Liver (tissue), 3 donors: ENCODE data around the gene IGF2BP2.

Experiments used
- ATF3 ChIP-seq: IDR thresholded peaks from 2 replicates; pipeline ENCODE4 v1.6.1; 2016; ENCODE audit warnings: antibody characterized with exemption
- CTCF ChIP-seq: fragments of 150-350 bp; IDR thresholded peaks from 2 replicates; pipeline ENCODE4 v1.5.1; 2017; ENCODE audit warnings: improper control_type of control experiment, low read depth, low read length; ENCODE audit not compliant: missing input control
- EGR1 ChIP-seq, 2 donors: IDR thresholded peaks; 2 replicates each; pipeline ENCODE4 v1.6.1; 2016 to 2018; ENCODE audit warnings: antibody characterized with exemption in 2 of 2, low read depth in 2 of 2
- FOXA1 ChIP-seq: IDR thresholded peaks from 2 replicates; pipeline ENCODE4 v1.6.1; 2016; ENCODE audit warnings: antibody characterized with exemption
- GABPA ChIP-seq, 2 donors: IDR thresholded peaks in 1 of 2; conservative IDR thresholded peaks in 1 of 2; 2 replicates each; pipeline ENCODE4 v1.6.1; 2016; ENCODE audit warnings: antibody characterized with exemption in 2 of 2, mild to moderate bottlenecking in 1 of 2, moderate library complexity in 1 of 2
- RAD21 ChIP-seq, 2 donors: IDR thresholded peaks; 2 replicates each; pipeline ENCODE4 v1.6.1; 2016; ENCODE audit warnings: antibody characterized with exemption in 2 of 2, mild to moderate bottlenecking in 2 of 2
- SP1 ChIP-seq: IDR thresholded peaks from 2 replicates; pipeline ENCODE4 v1.6.1; 2018; ENCODE audit warnings: antibody characterized with exemption, mild to moderate bottlenecking
- TAF1 ChIP-seq: conservative IDR thresholded peaks from 2 replicates; pipeline ENCODE4 v1.6.1; 2016; ENCODE audit warnings: antibody characterized with exemption, mild to moderate bottlenecking
- YY1 ChIP-seq: IDR thresholded peaks from 2 replicates; pipeline ENCODE4 v1.6.1; 2016; ENCODE audit warnings: antibody characterized with exemption, mild to moderate bottlenecking
- TF ChIP-seq, protein P1 (sequence below): IDR thresholded peaks from 2 replicates; pipeline ENCODE4 v1.6.1; 2016; ENCODE audit warnings: antibody characterized with exemption, mild to moderate bottlenecking
- TF ChIP-seq, protein P2 (sequence below): IDR thresholded peaks from 2 replicates; pipeline ENCODE4 v1.6.1; 2016; ENCODE audit warnings: antibody characterized with exemption
- donor health status: healthy.
- donor health status: healthy.

DNA sequence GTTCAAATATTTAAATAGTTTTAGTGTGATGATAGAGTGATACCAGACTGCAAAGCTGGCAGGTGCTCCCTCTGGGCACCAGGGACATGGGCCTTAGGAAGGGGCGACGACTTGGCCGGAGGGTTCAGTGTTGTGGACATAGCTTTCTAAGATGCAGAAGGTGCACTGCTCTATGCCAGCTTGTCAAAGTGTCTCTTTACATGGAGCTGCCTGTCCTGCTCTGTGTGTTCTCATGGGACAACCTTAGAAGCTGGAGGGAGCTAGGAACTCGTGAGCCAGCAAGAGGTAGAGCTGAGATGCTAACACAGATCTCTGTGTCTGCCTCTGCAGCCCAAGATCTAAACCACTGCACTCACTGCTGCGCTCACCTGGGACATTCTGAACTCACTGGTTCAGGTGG is 160.9 kb downstream of the IGF2BP2 start:
- TF ChIP-seq EGR1 (IDR thresholded peaks at IDR 0.05; ENCODE audit: low read depth in 2 of 2): no peak
- no peak for TF ChIP-seq CTCF
- TF ChIP-seq, protein P1, sequence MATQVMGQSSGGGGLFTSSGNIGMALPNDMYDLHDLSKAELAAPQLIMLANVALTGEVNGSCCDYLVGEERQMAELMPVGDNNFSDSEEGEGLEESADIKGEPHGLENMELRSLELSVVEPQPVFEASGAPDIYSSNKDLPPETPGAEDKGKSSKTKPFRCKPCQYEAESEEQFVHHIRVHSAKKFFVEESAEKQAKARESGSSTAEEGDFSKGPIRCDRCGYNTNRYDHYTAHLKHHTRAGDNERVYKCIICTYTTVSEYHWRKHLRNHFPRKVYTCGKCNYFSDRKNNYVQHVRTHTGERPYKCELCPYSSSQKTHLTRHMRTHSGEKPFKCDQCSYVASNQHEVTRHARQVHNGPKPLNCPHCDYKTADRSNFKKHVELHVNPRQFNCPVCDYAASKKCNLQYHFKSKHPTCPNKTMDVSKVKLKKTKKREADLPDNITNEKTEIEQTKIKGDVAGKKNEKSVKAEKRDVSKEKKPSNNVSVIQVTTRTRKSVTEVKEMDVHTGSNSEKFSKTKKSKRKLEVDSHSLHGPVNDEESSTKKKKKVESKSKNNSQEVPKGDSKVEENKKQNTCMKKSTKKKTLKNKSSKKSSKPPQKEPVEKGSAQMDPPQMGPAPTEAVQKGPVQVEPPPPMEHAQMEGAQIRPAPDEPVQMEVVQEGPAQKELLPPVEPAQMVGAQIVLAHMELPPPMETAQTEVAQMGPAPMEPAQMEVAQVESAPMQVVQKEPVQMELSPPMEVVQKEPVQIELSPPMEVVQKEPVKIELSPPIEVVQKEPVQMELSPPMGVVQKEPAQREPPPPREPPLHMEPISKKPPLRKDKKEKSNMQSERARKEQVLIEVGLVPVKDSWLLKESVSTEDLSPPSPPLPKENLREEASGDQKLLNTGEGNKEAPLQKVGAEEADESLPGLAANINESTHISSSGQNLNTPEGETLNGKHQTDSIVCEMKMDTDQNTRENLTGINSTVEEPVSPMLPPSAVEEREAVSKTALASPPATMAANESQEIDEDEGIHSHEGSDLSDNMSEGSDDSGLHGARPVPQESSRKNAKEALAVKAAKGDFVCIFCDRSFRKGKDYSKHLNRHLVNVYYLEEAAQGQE: no peak
- TF ChIP-seq RAD21 (IDR thresholded peaks at IDR 0.05): no peak
- TF ChIP-seq SP1: no peak
- no peak for TF ChIP-seq YY1
- no peak for TF ChIP-seq ATF3
- no peak for TF ChIP-seq FOXA1
- TF ChIP-seq, protein P2, sequence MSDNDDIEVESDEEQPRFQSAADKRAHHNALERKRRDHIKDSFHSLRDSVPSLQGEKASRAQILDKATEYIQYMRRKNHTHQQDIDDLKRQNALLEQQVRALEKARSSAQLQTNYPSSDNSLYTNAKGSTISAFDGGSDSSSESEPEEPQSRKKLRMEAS: no peak
- no peak for TF ChIP-seq GABPA (IDR thresholded peaks at IDR 0.05 in 1 of 2, conservative IDR thresholded peaks at IDR 0.05 in 1 of 2)
- no peak for TF ChIP-seq TAF1
